Measurements from ENCODE around the gene MPPE1.

GRCh38 chr18:11866329-11866728 lies 41.8 kb downstream of the MPPE1 start:
- TF ChIP-seq CTCF (IDR thresholded peaks at IDR 0.05) (no peak), POLR2A (IDR thresholded peaks at IDR 0.05) (no peak), POLR2AphosphoS5 (IDR thresholded peaks at IDR 0.05; ENCODE audit: insufficient read depth in 1 of 2, low read depth in 1 of 2) (no peak)

Data from vagina (tissue), 2 donors.